ENCODE results near the gene AP1M2.
A peak's percentile ranks its signal among the peaks of the same experiment; 100 is the strongest.
"Not testable (repeated sequence)": the region's sequence is repeated elsewhere in the genome, so short reads cannot be mapped to it uniquely, and the experiment has no call there.

Gene AP1M2

DNA sequence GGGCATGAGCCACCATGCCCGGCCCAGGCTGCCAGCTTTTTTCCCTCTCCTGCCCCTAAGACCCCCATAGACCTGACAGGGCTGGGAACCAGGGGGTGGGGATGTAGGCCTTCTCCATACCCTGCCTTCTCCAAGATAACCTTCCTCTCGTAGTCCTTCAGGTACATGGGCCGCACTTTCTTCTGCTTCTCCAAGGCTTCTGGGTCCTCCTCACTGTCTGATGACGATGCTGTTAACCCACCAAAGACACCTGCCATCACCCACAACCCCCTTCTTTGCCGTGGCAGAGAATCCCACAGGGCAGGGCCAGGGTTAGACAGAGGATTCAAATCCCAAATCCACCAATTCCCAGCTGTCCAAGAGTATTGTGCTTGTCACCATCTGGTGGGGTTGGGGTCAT is 24.5 kb downstream of the AP1M2 start:
- no peak for DNase-seq

DNA sequence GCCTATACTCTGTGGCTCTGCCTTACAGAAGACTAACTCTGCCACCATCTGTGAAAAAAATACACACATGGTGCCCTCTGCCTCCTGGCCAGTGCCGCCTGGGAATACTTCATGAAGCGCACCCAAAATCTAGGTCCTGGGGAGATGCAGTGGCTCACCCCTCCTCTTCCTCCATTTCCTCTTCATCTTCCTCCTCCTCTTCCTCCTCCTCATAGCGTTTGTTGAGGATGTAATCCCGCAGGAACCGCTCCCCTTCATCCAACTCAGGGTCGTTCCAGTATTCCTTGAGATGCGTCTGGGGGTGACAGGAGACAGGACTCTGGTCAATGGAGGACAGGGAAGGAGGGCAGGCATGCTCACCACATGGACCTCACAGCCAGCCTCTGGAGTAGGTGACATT is 27.0 kb downstream of the AP1M2 start:
- no peak for DNase-seq

DNA sequence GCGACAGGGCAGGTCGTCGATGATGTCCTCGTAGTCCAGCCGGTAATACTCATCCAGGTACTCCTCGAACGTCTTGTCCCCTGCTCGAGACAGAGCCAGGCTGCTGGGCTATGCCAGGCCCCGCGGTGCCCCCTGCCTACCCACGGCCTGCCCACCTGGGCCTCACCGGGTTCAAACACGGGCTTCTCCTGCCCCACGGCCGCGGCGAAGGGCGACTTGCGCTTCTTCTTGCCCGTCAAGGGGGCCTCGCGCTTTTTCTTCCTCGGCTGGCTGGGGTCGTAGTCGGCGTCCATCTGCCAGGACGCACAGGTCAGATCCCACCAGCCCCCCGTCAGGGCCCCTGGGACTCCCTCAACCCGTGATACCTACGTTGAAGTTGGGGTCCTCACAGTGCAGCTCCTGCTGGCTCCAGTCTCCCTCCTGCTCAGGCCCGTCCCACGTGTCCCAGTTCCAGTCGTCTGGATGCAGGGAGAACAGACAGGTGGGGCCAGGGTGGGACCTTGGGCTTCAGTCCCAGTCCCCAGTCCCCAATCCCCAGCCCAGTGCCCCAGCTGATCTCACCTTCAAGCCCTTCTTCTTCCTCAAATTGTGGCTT is 29.4 kb downstream of the AP1M2 start:
- no peak for DNase-seq

DNA sequence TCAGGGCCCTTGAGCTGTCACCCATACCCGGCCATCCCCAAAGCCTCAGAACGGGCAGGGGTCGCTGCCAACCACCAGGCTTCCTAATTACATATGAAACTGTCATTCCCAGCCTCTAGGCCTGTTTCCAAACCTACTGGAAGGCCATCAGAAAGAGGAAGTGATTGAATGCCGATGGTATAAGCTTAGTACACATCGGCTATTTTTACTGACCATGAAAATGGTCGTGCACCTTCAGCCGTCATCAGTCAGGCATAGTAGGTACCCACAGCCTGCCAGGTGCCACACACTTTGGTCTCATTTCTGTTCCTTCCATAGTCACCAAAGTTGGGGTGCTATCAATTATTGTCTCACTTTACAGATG is 31.5 kb downstream of the AP1M2 start:
- DNase-seq: no peak

DNA sequence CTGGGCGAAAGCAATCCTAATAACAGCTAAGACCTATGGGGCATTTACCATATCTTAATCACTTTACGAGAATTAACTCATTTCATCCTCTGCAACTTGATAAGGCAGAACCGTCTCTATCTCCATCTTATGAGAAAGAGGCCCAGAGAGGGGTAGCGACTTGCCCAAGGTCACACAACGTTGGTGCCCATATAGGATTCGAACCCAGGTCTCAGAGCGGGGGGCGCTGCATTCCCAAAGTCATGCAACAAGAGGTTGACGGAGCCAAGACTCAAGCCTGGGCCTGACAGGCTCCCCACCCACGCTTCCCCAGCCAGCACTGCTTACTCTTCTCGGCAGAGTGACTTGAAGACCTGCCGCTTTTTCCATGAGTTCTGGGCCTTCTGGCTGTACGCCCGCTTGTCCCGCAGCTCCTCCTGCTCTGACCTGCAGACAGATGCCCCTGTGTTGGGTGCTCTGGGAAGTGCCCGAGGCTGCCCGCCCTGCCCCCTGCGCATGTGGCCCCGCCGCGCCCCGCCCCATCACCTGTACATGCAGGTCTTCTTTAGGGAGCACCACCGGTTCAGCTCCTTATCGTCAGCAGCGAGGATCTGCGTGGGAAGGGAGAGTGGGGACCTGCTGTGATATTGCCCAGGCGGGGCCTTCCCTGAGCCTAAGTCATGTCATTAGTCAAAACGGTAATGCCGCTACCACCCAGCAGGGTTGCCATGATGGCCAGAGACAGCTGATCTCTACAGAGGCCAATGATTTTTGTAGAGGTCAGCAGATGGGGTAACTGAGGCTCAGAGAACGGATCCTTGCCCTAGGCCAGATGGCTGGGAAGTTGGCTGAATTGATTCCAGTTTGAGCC is 32.1 kb downstream of the AP1M2 start:
- peak; percentile 45 for DNase-seq

DNA sequence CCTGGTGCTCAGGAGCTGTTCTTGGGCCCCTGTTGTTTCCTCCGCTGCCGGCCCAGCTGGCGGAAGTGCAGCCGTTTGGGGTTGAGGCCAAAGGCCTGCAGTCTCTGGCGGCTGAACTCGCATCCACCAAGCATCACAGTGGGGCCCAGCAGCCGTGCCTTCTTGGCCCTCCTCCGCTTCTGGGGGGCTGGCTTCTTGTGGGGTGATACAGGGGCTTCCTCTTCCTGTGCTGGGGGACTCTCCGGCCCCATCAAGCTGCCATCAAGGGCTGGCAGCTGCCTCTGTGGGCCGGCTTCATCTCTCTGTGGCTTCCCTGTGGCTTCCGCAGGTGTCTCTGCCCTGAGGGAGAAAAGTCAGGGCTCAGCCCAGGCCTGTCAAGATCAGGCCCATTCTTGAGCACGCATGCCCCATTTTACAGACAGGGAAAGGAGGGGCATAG is 33.1 kb downstream of the AP1M2 start:
- peak; percentile 39 for DNase-seq

DNA sequence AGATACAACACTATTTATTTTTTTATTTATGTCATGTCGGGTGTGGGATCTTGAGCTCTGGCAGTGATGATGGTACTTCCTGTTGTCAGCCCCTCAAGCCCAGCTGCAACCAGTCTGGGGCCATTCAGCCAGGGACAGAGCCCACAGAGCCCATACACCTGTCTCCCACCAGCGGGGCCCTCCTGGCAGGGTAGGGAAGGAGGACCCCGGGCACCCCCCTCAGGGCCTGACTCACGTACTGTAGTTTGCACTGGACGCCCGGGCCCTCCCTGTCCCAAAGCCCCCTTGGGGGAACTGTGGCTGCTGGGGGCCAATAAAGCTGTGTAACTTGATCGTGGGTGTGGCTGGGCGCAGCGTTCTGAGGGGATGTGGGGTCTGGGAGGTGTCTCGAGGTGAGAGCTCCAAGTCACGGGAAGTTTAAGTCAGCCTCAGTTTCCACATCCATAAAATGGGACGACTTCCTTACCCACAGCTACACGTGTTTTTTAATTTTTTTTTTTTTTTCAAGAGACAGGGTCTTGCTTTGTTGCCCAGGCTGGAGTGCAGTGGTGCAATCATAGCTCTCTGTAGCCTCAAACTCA is 33.9 kb downstream of the AP1M2 start:
- DNase-seq: no peak

DNA sequence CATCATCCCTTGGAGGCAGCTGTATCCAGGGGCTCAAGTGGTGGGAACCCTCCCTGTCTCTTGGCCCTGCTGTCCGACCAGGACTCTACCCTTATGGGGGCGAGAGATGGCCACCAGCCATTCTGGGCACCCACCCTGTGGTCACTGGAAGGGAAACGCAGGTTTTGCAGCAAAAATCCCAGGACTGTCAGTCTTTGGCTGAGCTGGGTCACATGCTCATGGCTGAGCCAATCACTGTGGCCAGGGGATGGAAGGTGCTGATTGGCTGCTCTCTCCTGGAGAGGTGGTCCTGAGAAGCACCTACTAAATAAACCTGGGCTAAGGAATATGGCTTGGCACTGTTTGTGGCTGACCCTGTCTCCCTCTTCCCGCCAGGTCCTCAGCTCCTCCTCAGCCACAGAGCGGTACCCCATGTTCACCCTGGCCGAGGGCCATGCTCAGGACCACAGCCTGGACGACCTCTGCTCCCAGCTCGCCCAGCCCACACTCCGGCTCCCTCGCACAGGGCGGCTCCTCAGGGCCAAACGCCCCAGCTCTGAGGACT is 34.5 kb downstream of the AP1M2 start:
- peak; percentile 56 for DNase-seq

DNA sequence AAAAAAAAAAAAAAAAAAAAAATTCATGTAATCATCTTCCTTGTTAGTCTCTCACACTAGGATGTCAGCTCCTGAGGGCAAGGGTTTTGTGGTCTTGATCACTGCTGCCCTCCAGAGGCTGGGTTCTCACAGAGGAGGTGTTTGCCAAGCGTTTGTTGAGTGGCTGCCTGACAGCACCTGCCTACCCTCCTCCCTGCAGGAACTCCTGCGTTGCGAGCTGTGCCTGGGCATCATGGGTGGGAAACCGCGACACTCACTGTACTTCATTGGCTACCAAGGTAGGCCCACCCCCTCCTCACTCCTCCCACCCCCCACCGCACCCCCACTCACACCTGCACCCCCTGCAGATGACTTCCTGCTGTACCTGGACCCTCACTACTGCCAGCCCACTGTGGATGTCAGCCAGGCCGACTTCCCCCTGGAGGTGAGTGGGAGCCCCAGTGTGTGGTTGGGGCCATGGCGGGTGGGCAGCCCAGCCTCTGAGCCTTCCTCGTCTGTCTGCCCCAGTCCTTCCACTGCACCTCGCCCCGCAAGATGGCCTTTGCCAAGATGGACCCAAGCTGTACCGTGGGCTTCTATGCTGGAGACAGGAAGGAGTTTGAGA is 35.3 kb downstream of the AP1M2 start:
- peak; percentile 65 for DNase-seq

DNA sequence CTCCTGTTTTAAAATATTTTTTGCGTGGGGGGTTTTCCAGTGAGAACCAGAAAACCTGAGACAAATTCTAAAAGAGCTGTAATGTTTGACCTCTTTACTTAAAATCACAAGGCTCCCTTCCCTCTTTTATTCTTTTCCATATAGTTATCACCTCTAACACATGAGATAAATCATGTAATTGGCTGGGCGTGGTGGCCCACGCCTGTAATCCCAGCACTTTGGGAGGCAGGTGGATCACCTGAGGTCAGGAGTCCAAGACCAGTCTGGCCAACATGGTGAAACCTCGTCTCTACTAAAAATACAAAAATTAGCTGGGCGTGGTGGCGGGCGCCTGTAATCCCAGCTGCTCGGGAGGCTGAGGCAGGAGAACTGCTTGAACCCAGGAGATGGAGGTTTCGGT is 36.1 kb downstream of the AP1M2 start:
- not testable (repeated sequence) for DNase-seq

DNA sequence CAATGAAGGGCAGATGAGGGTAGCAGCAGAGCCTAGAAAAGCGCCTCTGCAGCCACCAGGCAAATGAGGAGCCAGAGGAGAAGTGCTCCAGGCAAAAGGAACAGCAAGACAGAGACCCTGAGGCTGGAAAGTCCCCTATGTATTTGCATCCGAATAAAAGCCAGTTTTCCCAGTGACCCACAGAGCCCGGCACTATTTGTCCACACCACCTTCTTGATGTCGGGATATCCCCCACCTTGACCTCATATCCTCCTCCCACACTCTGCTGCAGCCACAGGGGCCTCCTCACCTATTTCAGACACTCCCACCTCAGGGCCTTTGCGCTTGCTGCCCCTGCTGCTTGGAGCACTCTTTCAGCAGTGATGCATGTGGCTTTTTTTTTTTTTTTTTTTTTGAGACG is 36.8 kb downstream of the AP1M2 start:
- no peak for DNase-seq

DNA sequence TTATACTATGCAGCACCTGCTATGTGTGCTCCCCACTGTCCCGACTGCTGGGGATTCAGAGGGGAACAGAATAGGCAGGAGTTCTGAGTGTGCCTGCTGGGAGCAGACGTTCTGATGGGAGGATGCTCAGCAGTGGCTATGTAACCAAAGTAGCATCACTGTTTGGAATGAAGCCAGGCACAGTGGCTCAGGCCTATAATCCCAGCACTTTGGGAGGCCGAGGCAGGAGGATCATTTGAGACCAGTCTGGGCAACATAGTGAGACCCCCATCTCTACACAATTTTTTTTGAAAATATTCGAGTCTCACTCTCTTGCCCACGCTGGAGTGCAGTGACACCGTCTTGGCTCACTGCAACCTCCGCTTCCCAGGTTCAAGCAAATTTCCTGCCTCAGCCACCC is 37.4 kb downstream of the AP1M2 start:
- DNase-seq: no peak

DNA sequence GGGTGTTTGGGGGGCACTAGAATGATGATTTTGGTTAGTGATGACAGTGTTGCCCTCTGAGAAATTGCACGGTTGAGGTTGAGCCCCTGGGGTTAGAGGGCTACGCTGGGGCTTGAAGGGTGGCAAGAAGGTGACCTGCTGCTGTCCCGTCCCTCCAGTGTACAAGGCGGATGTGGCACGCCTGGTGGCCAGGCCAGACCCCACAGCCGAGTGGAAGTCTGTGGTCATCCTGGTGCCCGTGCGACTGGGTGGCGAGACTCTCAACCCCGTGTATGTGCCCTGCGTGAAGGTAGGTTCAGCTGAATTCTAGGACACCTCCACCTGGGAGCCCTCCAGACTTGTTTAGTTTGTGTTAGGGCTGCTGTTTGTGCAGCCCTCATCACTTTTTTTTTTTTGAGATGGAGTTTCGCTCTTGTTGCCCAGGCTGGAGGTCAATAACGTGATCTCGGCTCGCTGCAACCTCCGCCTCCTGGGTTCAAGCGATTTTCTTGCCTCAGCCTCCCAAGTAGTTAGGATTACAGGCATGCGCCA is 38.3 kb downstream of the AP1M2 start:
- DNase-seq: no peak

DNA sequence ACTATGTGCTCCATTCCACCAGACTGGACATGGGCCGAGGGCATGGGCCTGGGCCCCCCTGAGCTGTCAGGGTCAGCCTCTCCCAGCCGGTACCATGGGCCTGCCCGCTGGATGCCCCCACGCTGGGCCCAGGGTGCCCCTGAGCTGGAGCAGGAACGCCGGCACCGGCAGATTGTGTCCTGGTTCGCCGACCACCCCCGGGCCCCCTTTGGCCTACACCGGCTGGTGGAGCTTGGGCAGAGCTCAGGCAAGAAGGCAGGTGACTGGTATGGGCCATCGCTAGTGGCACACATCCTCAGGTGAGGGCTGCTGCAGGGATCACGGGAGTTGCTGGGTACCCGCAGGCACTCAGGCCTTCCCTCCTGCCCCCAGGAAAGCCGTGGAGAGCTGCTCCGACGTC is 40.3 kb downstream of the AP1M2 start:
- DNase-seq: no peak

DNA sequence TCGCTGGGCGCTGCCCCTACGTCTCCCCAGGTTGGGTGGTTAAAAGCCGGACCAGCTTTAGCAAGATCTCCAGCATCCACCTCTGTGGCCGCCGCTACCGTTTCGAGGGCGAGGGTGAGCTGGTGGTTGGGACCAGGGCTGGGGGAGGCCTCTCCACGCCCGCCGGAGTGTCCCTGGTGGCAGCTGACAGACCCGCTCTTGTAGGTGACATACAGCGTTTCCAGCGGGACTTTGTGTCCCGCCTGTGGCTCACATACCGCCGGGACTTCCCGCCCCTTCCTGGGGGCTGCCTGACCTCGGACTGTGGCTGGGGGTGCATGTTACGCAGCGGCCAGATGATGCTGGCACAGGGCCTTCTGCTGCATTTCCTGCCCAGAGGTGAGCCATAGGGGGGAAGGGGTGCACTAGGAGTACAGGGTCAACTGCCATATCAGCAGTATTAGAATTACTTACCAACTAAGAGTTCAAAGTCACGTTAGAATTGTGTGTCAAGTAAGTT is 42.3 kb downstream of the AP1M2 start:
- no peak for DNase-seq

DNA sequence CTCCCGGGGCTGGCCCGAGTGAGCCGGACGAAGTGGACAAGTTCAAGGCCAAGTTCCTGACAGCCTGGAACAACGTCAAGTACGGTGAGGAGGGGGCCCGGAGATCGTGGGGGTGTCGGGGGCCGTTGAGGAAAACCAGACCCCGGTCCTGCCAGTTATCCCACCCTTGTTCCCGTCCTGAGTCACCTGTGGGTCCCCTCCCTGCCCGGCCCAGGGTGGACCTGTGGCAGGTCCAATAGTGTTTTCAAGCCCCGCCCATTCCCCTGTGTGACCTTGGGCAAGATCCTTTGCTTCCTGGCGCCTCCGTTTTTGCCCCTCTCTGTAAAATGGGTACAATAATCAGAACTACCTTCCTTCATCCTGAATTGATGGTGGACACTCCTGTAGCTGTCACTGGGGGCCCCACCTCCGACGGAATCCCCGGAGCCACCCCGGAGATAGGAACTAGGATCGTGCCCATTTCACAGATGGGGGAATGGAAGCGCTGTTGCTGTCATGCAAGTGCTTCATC is 42.8 kb downstream of the AP1M2 start:
- DNase-seq: no peak

DNA sequence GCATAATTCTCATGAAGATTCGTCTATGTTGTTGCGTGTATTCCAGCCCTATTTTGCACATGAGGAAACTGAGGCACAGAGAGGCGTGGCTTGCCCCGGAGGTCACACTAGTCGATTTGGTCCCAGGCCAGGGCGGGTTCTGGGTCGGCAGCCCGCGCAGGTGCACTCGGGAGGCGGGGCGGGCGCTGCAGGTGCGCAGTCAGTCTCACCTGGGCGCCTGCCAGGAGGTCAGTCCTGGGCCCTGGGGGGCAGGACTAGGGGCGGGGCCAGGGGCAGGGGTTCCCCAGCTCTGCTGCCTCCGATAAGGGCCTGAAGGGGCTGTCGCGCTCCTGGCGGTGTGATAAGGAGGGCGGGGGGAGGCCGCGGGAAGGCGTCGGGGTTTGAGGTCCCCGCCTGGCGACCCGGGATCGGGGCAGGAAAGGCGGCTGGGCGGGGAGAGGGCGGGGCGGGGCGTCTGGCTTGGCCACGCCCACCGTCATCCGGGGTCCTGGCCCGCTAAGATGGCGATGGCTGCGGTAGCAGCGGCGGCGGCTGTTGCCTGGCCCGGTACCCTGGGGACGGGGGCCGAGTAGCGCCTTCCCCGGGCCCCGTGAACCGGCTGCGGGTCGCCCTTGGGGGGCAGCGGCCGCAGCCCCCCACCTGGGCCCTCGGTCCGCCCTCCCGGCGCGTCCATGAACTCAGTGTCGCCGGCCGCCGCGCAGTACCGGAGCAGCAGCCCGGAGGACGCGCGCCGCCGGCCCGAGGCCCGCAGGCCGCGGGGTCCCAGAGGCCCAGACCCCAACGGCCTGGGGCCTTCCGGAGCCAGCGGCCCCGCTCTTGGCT is 43.5 kb downstream of the AP1M2 start, which contains the start of gene ATG4D:
ATG4D (plus strand) TSS at position 485 of the 822 bp plus-strand sequence; CDS start at position 672, 187 bp downstream.
- peak; percentile 83 for DNase-seq

DNA sequence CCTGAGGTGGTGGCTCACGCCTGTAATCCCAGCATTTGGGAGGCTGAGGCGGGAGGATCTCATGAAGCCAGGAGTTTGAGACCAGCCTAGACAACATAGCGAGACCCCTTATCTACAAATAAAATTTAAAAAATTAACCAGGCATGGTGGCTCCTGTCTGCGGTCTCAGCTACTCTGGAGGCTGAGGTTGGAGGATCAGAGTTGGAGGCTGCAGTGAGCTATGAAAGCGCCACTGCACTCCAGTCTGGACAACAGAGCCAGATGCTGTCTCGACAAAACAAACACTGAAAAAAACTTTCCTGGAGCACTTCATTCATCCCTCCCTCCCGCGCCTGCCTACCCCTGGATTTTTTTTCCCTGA is 44.1 kb downstream of the AP1M2 start:
- DNase-seq: no peak

DNA sequence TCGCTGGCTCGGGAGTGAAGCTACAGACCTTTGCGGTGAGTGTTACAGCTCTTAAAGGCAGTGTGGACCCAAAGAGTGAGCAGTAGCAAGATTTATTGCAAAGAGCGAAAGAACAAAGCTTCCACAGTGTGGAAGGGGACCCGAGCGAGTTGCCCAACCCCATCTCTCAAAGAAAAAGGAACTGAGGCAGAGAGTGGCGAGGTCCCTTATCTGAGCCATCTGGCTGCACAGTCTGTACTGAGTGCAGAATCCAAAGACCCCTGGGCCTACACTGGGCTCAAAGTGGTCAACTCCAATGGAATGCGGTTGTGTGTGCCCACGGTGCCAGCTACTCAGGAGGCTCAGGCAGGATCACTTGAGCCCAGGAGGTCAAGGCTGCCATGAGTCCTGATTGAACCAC is 48.1 kb downstream of the AP1M2 start:
- not testable (repeated sequence) for DNase-seq

DNA sequence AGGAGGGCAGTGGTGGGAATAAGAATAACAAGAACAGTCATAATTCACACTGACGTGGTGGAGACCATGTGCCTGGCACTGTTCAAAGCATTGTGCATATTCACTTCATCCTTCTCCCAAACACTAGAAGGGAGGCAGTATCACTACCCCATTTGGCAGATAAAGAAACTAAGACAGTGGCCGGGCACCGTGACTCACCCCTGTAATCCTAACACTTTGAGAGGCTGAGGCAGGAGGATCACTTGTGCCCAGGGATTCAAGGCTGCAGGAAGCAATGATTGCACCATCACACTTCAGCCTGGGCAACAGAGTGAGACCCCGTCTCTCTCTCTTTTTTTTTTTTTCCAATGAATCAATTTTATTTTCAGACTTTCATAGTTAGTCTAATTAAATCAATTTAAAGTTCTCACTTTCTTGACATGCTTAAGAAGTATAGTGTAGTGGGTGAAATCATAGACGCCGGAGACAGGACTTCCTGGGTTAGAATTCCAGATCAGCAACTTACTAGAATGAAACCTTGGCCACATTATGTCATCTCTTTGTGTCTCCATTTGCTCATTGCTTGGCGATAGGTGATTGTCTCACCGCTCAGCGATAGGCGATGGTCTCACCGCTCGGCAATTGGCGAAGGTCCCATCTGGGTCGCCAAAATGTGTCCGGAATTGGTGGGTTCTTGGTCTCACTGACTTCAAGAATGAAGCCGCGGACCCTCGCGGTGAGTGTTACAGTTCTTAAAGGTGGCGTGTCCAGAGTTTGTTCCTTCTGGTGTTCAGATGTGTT is 48.7 kb downstream of the AP1M2 start:
- DNase-seq: no peak

DNA sequence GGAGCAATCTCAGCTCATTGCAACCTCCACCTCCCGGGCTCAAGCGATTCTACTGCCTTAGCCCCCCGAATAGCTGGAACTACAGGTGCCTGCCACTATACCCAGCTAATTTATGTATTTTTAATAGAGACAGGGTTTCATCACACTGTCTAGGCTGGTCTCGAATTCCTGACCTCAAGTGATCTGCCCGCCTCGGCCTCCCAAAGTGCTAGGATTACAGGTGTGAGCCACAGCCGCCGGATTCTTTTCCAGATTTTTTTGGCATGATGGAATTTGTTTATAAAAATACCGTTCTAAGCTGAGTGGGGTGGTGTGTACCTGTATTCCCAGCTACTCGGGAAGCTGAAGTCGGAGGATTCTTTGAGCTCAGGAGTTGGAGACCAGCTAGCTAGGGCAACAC is 49.4 kb downstream of the AP1M2 start:
- DNase-seq: no peak
